NCI-H2227 (cell line): Measurements from ENCODE around the gene ANK3.
A peak's percentile ranks its signal among the peaks of the same experiment; 100 is the strongest.

ENCODE experiments used
- DNase-seq: peaks from one replicate; lab custom pipeline; 2025; ENCODE audit not compliant: unreplicated experiment; lab: John Stamatoyannopoulos, UW

Gene ANK3

DNA sequence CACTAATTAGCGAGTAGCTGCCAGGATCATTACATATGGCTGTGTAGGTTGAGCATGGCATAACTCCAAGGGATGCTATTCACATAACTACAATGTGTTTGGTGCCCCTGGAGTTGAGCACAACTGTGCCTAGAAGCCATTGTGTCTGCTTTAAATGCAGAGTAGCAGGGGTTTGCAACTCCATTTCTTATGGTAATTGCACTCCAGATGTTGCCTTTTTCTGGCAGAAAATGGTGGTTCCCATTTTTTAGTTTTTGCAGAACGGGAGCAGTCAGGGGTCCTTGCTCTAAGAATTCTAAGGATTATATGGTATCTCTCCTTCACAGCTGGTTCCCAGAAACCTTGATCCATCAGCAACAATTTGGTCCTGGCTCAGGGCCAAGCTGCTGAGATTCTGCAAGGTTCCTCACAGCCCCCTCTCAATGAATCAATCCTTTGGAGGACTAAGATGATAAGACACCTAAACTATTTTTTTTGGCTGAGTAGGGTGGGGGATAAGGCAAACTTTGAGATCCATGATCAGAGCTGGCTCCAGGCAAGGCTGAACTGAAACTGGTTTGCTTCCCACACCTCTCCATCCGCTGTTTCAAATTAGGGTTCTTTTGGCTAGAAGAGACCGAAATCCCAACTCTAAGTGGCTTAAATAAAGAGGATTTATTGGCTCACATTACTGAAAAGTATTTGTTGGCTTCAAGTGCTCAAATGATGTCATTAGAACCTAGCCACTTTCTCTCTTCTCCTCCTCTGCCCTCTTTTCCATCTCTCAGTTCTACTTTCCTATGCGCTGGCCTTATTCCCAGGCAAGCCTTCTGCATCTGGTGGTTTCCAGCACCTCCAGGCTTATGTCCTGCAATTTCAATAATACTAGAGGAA is 385.8 kb downstream of the ANK3 start:
- DNase-seq = peak; percentile 51

DNA sequence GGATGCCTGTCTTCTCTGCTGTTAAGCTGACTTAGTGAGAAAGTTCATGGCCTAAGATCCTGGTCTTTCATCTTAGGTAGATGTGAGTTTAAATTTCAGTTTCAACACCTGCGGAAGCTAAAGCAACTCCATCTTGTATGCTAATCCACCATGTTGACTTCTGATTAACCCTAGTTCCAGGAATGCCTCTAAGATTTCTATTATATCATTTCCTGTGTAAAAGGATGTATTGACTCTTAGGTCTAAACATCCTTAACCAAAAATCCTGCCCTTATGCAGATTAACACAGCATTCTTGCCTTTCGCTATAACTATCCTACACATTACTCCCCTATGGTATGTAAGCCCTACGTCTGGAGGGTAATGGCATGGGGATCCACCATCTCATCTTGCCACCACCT is 388.9 kb downstream of the ANK3 start:
- DNase-seq = no peak

DNA sequence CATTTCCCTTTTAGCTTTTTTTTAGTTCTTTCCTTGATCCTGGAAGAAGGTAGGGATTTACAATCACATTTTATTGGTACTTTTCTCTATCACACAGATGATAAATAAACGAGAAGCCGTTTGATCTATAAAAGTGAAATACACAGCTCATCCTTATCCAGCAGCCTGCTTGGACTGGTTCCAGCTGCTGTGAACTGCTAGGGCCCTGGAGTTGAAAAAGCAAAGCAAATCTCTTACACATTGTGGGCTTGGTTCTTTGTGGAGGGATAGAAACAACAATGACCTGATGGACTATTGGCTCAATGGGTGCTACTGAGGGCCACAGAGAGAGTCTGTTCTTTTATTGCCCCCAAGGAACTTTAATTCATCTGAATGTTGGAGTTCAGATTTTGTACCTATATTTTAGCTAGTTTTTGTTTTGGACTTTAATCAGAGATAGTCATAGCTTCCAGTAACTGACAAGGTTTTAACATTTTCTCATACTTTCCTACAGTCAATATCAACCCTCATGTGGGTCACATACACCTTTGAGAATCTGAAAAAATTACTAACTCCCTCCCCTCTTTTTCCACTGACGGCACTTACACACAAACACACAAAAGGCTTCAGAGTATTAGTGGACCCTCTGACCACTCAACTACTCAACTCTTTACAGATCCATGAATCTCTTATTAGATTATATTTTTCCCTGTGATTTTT is 391.7 kb downstream of the ANK3 start:
- no peak for DNase-seq

DNA sequence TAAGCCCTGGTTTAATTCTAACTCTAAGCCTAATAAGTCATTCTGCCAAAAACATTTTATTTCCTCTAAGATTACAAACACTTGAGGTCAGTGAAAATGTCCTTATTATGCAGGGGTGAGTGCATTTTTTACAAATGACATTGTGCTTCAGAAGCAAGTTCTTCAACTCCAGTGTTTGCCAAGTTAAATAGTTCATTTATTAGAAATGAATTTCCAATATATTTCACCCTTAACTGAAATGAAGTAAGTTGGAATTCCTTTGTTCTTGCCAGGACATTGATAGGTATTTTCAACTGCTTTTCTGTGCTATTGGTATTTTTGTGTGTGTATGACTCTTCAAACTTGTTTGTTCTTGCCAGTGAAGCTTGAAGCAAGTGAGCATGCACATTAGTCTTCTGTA is 393.8 kb downstream of the ANK3 start:
- no peak for DNase-seq

DNA sequence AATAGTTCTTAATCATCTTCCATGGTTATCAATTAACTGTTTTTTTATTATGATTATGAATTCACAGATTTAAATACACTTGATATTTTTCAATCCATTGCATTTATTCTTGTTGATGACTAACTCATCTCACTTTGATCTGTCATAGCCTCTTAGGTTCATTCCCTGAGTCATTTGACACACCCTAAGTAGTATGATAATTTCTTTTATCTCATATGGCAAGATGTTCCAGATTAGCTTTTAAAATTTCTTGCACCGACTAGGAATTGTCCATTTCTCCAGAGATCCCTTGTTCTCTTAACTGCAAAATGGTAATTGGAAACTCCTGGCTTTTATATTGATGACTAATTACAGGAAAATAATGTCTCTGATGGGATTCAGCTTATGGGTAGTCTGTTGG is 395.7 kb downstream of the ANK3 start:
- no peak for DNase-seq

DNA sequence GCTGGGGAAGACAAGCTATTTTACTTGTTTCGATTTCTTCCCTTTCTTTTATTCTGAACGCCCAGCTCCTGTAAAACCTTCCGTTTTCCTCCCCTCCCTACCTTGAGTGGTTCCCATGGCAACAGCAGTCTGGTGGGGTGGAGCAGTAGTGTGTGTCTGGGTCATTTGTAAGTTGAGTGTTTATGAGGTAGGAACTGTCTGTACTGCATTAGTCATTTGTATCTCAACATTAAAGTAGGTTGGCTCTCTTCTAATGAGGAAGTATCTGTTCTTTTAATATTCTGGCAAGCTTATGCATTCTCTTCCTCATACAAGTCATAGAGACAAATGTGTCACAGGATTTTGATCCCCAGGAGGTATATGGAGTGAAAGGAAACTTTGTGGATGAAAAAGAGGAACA is 398.0 kb downstream of the ANK3 start:
- peak; percentile 55 for DNase-seq

DNA sequence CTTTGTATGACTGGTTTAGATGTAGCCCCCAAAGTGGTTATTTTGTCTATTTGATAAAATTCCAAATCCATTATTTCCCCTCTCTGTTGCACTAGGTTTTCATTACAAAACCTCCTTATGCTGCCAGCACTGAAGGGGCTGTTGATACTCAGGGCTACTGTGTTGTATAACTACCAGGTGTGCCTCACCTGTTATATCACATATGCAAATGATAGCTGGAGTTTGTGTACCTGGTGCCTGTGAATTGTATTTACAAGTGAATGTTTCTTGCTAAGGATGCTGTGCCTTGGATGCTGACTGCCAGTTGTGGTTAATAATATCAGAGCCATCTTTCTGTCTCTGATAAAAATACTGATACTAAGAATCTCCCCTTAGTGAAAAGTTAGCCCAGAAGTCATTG is 398.6 kb downstream of the ANK3 start:
- no peak for DNase-seq

DNA sequence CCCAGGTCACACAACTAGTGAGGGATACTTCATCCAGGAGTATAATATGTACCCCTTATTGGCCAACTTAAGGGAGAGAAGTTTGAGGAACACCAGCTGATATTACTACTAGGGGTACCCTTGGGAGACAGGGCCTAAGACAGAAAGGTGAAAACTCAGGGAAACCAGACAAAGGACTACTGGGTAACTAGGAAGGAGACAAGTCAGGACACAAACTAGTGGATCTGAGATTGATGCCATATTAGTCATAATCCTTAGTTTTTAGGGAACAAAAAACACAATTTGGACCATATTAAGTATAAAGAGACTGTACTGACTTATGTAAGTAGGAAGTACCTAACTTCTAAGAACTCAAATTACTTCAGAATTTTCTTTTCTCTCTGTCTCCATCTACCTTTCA is 404.0 kb downstream of the ANK3 start:
- no peak for DNase-seq

DNA sequence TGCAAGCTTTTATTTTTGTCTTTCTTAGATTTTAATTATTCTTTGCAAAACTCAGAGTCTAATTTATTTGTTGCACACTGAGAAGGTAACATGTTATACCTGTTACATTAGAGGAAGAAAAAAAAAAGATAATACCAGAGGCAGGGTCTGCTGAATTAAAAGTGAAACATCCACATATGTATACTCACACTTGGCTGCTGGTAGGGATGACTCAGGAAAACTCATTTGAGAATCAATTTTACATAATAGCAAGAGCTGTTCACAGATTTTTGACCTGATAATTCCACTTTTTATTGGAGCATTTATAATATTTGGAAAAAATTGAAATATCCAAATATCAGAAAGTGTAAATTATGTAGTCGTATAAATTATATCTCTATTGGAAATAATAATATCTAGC is 405.3 kb downstream of the ANK3 start:
- no peak for DNase-seq

DNA sequence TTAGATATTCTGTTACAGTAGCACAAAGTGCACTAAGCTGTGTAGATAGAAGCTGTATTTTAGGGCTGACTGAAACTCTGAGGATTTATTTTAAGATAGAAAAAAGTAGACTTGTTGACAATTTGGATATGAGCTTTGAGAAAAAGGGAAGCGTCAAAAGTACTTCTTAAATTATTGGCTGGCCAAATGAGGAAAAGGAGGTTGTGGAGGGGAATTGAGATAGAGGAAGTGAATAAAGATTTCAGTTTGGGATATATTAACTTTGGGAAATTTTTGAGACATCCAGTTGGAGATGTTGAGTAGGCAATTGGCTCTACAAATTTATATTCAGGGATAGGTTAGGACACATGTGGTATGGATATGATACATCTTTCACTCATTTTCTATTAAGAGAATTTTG is 409.3 kb downstream of the ANK3 start:
- DNase-seq = no peak

DNA sequence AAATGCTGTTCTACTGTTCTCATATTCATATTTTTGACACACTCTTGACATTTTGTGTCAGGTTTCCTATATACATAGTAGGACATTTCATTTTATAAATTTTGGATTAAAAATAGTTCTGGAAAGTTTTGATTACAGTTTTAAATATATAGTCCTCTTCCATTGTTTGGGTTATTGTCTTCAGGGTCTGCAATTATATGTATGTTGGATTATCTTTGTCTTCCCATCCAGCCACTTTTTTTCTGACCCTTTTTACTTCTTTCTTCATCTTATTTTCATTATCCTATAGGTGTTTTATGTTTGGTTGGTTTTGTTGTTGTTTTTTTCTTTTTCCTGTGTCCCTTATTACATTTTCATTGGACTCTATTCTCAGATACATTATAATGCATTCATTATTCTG is 412.2 kb downstream of the ANK3 start:
- DNase-seq = no peak

DNA sequence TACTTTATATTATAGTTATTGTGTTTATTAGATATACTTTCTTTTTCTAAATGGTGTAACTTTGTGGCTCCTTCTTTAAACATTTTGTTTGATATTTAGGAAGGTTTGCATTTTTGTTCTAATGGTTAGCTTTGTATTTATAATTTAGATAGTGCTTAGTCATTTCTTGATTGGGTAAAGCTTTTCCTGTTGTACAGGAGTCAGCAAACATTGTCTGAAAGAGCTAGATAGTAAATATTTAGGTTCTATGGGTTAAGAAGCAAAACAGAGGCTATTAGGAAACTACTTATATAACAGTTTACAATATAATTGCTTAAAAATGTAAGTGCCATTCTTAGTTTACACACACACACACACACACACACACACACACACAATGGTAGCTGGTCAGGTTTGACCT is 412.8 kb downstream of the ANK3 start:
- DNase-seq = no peak
